GM12878 (cell line): Measurements from ENCODE around the gene GALNT9. TPM values are rescaled to one million over a fixed set of nuclear protein-coding genes. Genes with fewer than 3 reads are reported as not detected.

Experiments
- ATAC-seq: fragments of 200-7000 bp; cut with Tn5 transposase; 3 replicates; pipeline ENCODE4 v1.9.1; 2020; ENCODE audit warnings: mild to moderate bottlenecking, moderate library complexity
- BruUV-seq: library from RNA; stranded (reverse); fragments of 400-500 nt; replicated peaks from 2 replicates; lab custom pipeline; 2021; lab: Mats Ljungman, UMichigan
- CTCF ChIA-PET: fragments of 300-600 bp; sonication (Branson Sonifier 250); formaldehyde crosslinking; extraction: SDS; loops from one replicate; lab custom pipeline; 2021; ENCODE audit warnings: inconsistent platforms; lab: Yijun Ruan, JAX
- POLR2A ChIA-PET: fragments of 350-600 bp; formaldehyde crosslinking; extraction: SDS; loops from one replicate; lab custom pipeline; 2021; ENCODE audit warnings: inconsistent platforms; lab: Charles Lee
- RAD21 ChIA-PET: fragments of 300-600 bp; sonication (Branson Sonifier 250); formaldehyde crosslinking; loops from one replicate; lab custom pipeline; 2023; ENCODE audit warnings: antibody characterized with exemption; ENCODE audit not compliant: unreplicated experiment; lab: Charles Lee
- SMC1A ChIA-PET: fragments of 300-600 bp; sonication (Branson Sonifier 250); formaldehyde crosslinking; loops from one replicate; lab custom pipeline; 2023; ENCODE audit not compliant: unreplicated experiment, uncharacterized antibody; lab: Charles Lee
- DNase-seq: peaks from one replicate; pipeline ENCODE4 v3.0.0-alpha.2; 2011; ENCODE audit warnings: low read depth, low spot score
- FAIRE-seq: peaks from 3 replicates; lab custom pipeline; 2011; peaks lifted over from hg19 to GRCh38; lab: Jason Lieb, UNC
- H2AFZ ChIP-seq: 2 replicates; pipeline ENCODE4 v1.6.0; 2011; ENCODE audit warnings: low read depth, low read length, control low read depth; ENCODE audit not compliant: control insufficient read depth
- H3K27ac ChIP-seq: 2 replicates; pipeline ENCODE4 v1.5.1; 2011; ENCODE audit warnings: control low read depth; ENCODE audit not compliant: control insufficient read depth, insufficient read depth
- H3K27me3 ChIP-seq, 2 experiments: replicated peaks in 1 of 2; 2 replicates each; pipeline versions ENCODE4 v1.6.0 to v1.6.1; 2011; ENCODE audit warnings: low read length in 1 of 2; ENCODE audit not compliant: control insufficient read depth in 2 of 2, insufficient read depth in 2 of 2
- H3K36me3 ChIP-seq, 2 experiments: 2 replicates each; pipeline ENCODE4 v1.5.1; 2011; ENCODE audit warnings: low read length in 1 of 2; ENCODE audit not compliant: control insufficient read depth in 2 of 2, insufficient read depth in 2 of 2
- H3K4me1 ChIP-seq: 2 replicates; pipeline ENCODE4 v1.6.1; 2011; ENCODE audit warnings: mild to moderate bottlenecking, low read length, moderate library complexity, mixed read lengths; ENCODE audit not compliant: control insufficient read depth, insufficient read depth
- H3K4me2 ChIP-seq: 2 replicates; pipeline ENCODE4 v1.6.0; 2011; ENCODE audit warnings: control low read depth; ENCODE audit not compliant: control insufficient read depth, insufficient read depth
- H3K4me3 ChIP-seq: fragments of 200-600 bp; sonication (generic); 2 replicates; pipeline ENCODE4 v1.5.1; 2016
- H3K79me2 ChIP-seq: 2 replicates; pipeline ENCODE4 v1.6.0; 2011; ENCODE audit warnings: low read length; ENCODE audit not compliant: control insufficient read depth, insufficient read depth
- H3K9ac ChIP-seq: 2 replicates; pipeline ENCODE4 v1.8.0; 2011; ENCODE audit warnings: low read length, control low read depth, mixed read lengths; ENCODE audit not compliant: control insufficient read depth, insufficient read depth
- H3K9me3 ChIP-seq: replicated peaks from 3 replicates; pipeline ENCODE4 v1.5.1; 2011; ENCODE audit warnings: mild to moderate bottlenecking, low read length; ENCODE audit not compliant: control insufficient read depth, insufficient read depth
- H4K20me1 ChIP-seq: 2 replicates; pipeline ENCODE4 v1.6.0; 2011; ENCODE audit not compliant: control insufficient read depth, insufficient read depth
- FOXK2 ChIP-seq: fragments of 450-650 bp; IDR thresholded peaks from 2 replicates; pipeline ENCODE4 v1.6.1; 2017; ENCODE audit warnings: mild to moderate bottlenecking, moderate library complexity
- KDM1A ChIP-seq: fragments of 200-600 bp; sonication (generic); IDR thresholded peaks from 2 replicates; pipeline ENCODE4 v1.6.1; 2016; ENCODE audit warnings: borderline replicate concordance
- MEF2A ChIP-seq: IDR thresholded peaks from 2 replicates; pipeline ENCODE4 v1.6.1; 2011; ENCODE audit warnings: low read depth, mild to moderate bottlenecking, low read length, moderate library complexity; ENCODE audit not compliant: insufficient read depth
- NFYB ChIP-seq: IDR thresholded peaks from 2 replicates; pipeline ENCODE4 v1.6.1; 2011; ENCODE audit warnings: low read depth, mild to moderate bottlenecking, low read length, improper control_type of control experiment, moderate library complexity; ENCODE audit not compliant: insufficient read depth
- SMAD5 ChIP-seq: IDR thresholded peaks from 2 replicates; pipeline ENCODE4 v1.6.1; 2016; ENCODE audit warnings: antibody characterized with exemption, low read depth
- ZNF207 ChIP-seq: fragments of 450-650 bp; IDR thresholded peaks from 2 replicates; pipeline ENCODE4 v1.6.1; 2014; ENCODE audit warnings: antibody characterized with exemption, mild to moderate bottlenecking, borderline replicate concordance
- ZNF274 ChIP-seq: IDR thresholded peaks from one replicate; pipeline ENCODE4 v1.8.0; 2011; ENCODE audit not compliant: insufficient read length, insufficient read depth
- WGBS: methylation state at CpG from one replicate; pipeline ENCODE4 v1.1.6; 2016; ENCODE audit warnings: low lambda C conversion rate; ENCODE audit not compliant: insufficient replicate concordance, insufficient coverage; ENCODE audit errors: missing lambda C conversion rate; 5-methylcytosine and 5-hydroxymethylcytosine counted together
- in situ Hi-C: fragments of 300-500 bp; cut with MboI; formaldehyde crosslinking; loops from 9 replicates; pipeline ENCODE4 v1.14.3; 2018; ENCODE audit warnings: mixed read lengths
- intact Hi-C: fragments of 100-400 bp; cut with micrococcal nuclease; formaldehyde crosslinking; loops from one replicate; pipeline ENCODE4 v1.14.2; 2022; ENCODE audit not compliant: unreplicated experiment
- polyA plus RNA-seq, 11 experiments: library from polyadenylated mRNA; depleted of rRNA in 4 of 11; unstranded in 6 of 11; stranded (reverse) in 5 of 11; fragments of >200 nt; fragmentation: Nextera tagmentation in 4 of 11; fragmentation: Illumina TruSeq in 1 of 11; extraction: Ambion mirVana in 4 of 11; extraction: Trizol in 1 of 11; gene quantifications; 1 replicate in 1 of 11; 2 replicates in 10 of 11; pipeline versions ENCODE4 v1.2.1 to v1.2.3, GENCODE V29; 2011 to 2016; ENCODE audit warnings: inconsistent platforms in 2 of 11, missing spikeins in 2 of 11, low read depth in 1 of 11
- total RNA-seq, 4 experiments: library from RNA; depleted of rRNA in 3 of 4; stranded (reverse); fragments of >200 nt in 3 of 4; fragmentation: Illumina TruSeq in 1 of 4; extraction: Trizol in 1 of 4; gene quantifications; 2 replicates each; pipeline versions ENCODE4 v1.2.1 to v1.2.3, GENCODE V29; 2013 to 2021
- TF ChIP-seq, protein P1 (sequence below): fragments of 450-650 bp; IDR thresholded peaks from 2 replicates; pipeline ENCODE4 v1.6.1; 2018; ENCODE audit warnings: mild to moderate bottlenecking, low read depth, moderate library complexity; ENCODE audit not compliant: partially characterized antibody

The GALNT9 gene
- total and polyA plus RNA-seq, 10 of the 15 experiments (the other 5 are each of a cell fraction or from before 2014, with no cell fraction given), result 0.04 TPM; not detected in 9

DNA sequence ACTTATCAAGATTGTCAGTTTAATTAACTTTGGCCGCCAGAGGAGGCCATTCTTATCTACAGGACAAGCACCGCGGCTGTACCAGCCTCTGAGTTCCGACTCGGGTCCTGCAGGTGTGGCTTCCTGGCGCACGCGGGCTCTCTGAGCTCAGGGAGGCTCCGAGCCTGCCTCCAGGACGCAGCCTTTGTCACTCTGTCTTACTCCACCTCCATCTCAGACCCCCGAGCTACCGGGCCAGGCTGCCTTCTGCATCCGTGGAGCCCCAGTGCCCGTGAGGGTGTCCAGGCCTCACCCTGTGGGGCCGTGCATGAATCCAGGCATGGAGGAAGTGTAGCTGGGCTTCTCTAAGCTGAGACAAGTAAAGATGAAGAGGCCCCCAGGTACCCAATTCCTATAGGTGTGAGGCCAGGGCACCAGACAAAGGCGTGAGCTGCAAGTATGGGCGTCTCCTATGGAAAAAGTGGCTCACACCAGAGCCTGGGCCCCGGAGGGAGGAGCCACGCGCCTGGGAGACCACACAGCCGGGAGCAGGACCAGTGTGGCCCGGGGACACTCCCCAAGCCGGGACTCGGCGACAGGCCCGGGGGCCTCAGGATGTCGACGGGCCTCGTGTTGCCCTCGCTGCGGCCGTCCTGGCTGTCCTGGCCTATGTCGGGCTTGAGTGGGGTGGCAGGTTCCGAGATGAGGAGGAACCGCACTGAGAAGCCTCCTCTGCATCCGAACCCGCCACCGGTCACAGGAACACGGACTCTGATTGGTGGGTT, 142.3 kb downstream of the GALNT9 start:
- Histone ChIP-seq H3K36me3 (no peaks in the 10 kb centered on the region), H3K9me3 (no peaks in the 10 kb centered on the region), H3K4me2 (no peak overlapping the region), H3K4me1 (no peaks in the 10 kb centered on the region), H3K27ac (no peak overlapping the region), H3K79me2 (no peaks in the 10 kb centered on the region), H3K27me3 (peaks cover 0 to 2% of the 10 kb centered on the region in 2 experiments; a peak in 2 of 4 replicates), H4K20me1 (no peaks in the 10 kb centered on the region), H3K4me3 (no peak overlapping the region), H3K9ac (no peak overlapping the region), H2AFZ (no peak overlapping the region)
- no peak for TF ChIP-seq MEF2A
- no peak for TF ChIP-seq FOXK2
- no peak for TF ChIP-seq KDM1A
- TF ChIP-seq ZNF274, result no peak
- no peak for TF ChIP-seq ZNF207
- TF ChIP-seq, protein P1, sequence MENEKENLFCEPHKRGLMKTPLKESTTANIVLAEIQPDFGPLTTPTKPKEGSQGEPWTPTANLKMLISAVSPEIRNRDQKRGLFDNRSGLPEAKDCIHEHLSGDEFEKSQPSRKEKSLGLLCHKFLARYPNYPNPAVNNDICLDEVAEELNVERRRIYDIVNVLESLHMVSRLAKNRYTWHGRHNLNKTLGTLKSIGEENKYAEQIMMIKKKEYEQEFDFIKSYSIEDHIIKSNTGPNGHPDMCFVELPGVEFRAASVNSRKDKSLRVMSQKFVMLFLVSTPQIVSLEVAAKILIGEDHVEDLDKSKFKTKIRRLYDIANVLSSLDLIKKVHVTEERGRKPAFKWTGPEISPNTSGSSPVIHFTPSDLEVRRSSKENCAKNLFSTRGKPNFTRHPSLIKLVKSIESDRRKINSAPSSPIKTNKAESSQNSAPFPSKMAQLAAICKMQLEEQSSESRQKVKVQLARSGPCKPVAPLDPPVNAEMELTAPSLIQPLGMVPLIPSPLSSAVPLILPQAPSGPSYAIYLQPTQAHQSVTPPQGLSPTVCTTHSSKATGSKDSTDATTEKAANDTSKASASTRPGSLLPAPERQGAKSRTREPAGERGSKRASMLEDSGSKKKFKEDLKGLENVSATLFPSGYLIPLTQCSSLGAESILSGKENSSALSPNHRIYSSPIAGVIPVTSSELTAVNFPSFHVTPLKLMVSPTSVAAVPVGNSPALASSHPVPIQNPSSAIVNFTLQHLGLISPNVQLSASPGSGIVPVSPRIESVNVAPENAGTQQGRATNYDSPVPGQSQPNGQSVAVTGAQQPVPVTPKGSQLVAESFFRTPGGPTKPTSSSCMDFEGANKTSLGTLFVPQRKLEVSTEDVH, result no peak
- TF ChIP-seq SMAD5, result no peak
- TF ChIP-seq NFYB, result no peak
- BruUV-seq, result no TSS peak
- intact Hi-C loops, result no loop called here
- DNase-seq (no peak), FAIRE-seq (no peak), ATAC-seq (no peak)
- ChIA-PET CTCF (no interaction called here), SMC1A (no interaction called here), RAD21 (no interaction called here), POLR2A (no interaction called here)
- in situ Hi-C loops, result no loop called here
- 57% methylated on average over 39 of the region's 39 CpGs for WGBS
